ENCODE measurements around the gene SOHLH1. TPM values are rescaled to one million over a fixed set of nuclear protein-coding genes. Genes with fewer than 3 reads are reported as not detected.
"Not testable (repeated sequence)": the region's sequence is repeated elsewhere in the genome, so short reads cannot be mapped to it uniquely, and the experiment has no call there.

SOHLH1 gene
- polyA plus RNA-seq, 3 donors: not detected

- not testable (repeated sequence) for H3K27ac ChIP-seq (ENCODE audit: low read depth, low read length)
- 78 to 90% (median 88%) methylated on average over 5 of the region's 5 CpGs for WGBS, 3 donors
These were observed 30.3 kb downstream of the SOHLH1 start for GRCh38 chr9:135669018-135669417.

GRCh38 chr9:135667463-135668001 is 31.7 kb downstream of the SOHLH1 start:
- 73 to 87% (median 74%) methylated on average over 7 to 9 of the region's 9 CpGs for WGBS, 3 donors
- H3K27ac ChIP-seq (ENCODE audit: low read depth, low read length): no peak overlapping the region

- no peak overlapping the region for H3K27ac ChIP-seq (ENCODE audit: low read depth, low read length)
- WGBS, 3 donors: 55 to 71% (median 60%) methylated on average over 28 to 29 of the region's 29 CpGs
These were observed 32.5 kb downstream of the SOHLH1 start for GRCh38 chr9:135666534-135667462.

GRCh38 chr9:135665795-135666189 is 33.5 kb downstream of the SOHLH1 start:
- 68 to 82% (median 77%) methylated on average over 10 to 12 of the region's 12 CpGs for WGBS, 3 donors

GRCh38 chr9:135664801-135665794 is 34.2 kb downstream of the SOHLH1 start:
- WGBS, 3 donors: 67 to 80% (median 78%) methylated on average over 27 to 32 of the region's 32 CpGs

More at GRCh38 chr9:135665795-135666189, 33.5 kb downstream of the SOHLH1 start:
- H3K27ac ChIP-seq (ENCODE audit: low read depth, low read length): no peak overlapping the region

GRCh38 chr9:135664266-135664665 is 35.0 kb downstream of the SOHLH1 start:
- WGBS, 3 donors: 71 to 85% (median 83%) methylated on average over 10 of the region's 10 CpGs
- no peak overlapping the region for H3K27ac ChIP-seq (ENCODE audit: low read depth, low read length)

More at GRCh38 chr9:135664801-135665794, 34.2 kb downstream of the SOHLH1 start:
- no peak overlapping the region for H3K27ac ChIP-seq (ENCODE audit: low read depth, low read length)

GRCh38 chr9:135663857-135664256 is 35.4 kb downstream of the SOHLH1 start:
- no peak overlapping the region for H3K27ac ChIP-seq (ENCODE audit: low read depth, low read length)
- WGBS, 3 donors: 69 to 87% (median 79%) methylated on average over 10 to 12 of the region's 12 CpGs

GRCh38 chr9:135663451-135663770 is 35.9 kb downstream of the SOHLH1 start:
- WGBS, 3 donors: 33 to 68% (median 64%) methylated on average over 2 to 3 of the region's 3 CpGs
- no peak overlapping the region for H3K27ac ChIP-seq (ENCODE audit: low read depth, low read length)

GRCh38 chr9:135662758-135663450 is 36.4 kb downstream of the SOHLH1 start, which contains the start of gene LCN9:
TSS of gene LCN9 (plus strand) at chr9:135663309. CDS start at chr9:135663322, 13 bp downstream.
- no peak within 1 kb of the TSS for H3K27ac ChIP-seq (ENCODE audit: low read depth, low read length)
- WGBS, 3 donors: 43 to 58% (median 46%) methylated on average over 25 of the region's 25 CpGs

- no peak overlapping the region for H3K27ac ChIP-seq (ENCODE audit: low read depth, low read length)
- WGBS, 3 donors: 44 to 56% (median 55%) methylated on average over 19 of the region's 19 CpGs
These were observed 37.3 kb downstream of the SOHLH1 start for GRCh38 chr9:135661816-135662560.

GRCh38 chr9:135660407-135660806 is 38.9 kb downstream of the SOHLH1 start:
- H3K27ac ChIP-seq (ENCODE audit: low read depth, low read length): no peak overlapping the region
- 89 to 92% (median 90%) methylated on average over 22 of the region's 22 CpGs for WGBS, 3 donors

- H3K27ac ChIP-seq (ENCODE audit: low read depth, low read length): no peak overlapping the region
- WGBS, 3 donors: 83 to 90% (median 89%) methylated on average over 13 of the region's 13 CpGs
These were observed 40.0 kb downstream of the SOHLH1 start for GRCh38 chr9:135659252-135659651.

GRCh38 chr9:135657416-135657815 is 41.9 kb downstream of the SOHLH1 start:
- WGBS, 3 donors: 77 to 88% (median 87%) methylated on average over 15 of the region's 15 CpGs
- H3K27ac ChIP-seq (ENCODE audit: low read depth, low read length): no peak overlapping the region

- 69 to 78% (median 77%) methylated on average over 7 to 8 of the region's 8 CpGs for WGBS, 3 donors
- H3K27ac ChIP-seq (ENCODE audit: low read depth, low read length): no peak overlapping the region
These were observed 44.0 kb downstream of the SOHLH1 start for GRCh38 chr9:135655317-135655716.

- H3K27ac ChIP-seq (ENCODE audit: low read depth, low read length): no peak overlapping the region
- 89 to 93% (median 93%) methylated on average over 17 of the region's 17 CpGs for WGBS, 3 donors
These were observed 48.9 kb downstream of the SOHLH1 start for GRCh38 chr9:135650408-135650807.

GRCh38 chr9:135649508-135649907 is 49.8 kb downstream of the SOHLH1 start:
- WGBS, 3 donors: 60 to 76% (median 68%) methylated on average over 2 of the region's 2 CpGs

More at GRCh38 chr9:135649508-135649907, 49.8 kb downstream of the SOHLH1 start:
- H3K27ac ChIP-seq (ENCODE audit: low read depth, low read length): no peak overlapping the region
